RWPE2 (cell line): ENCODE results near the gene KTN1.
A peak's percentile ranks its signal among the peaks of the same experiment; 100 is the strongest.

Experiments
- ATAC-seq: fragments of 200-7000 bp; cut with Tn5 transposase; 3 replicates; pipeline ENCODE4 v1.9.1; 2021; ENCODE audit warnings: low read depth
- DNase-seq: peaks from one replicate; pipeline ENCODE4 v3.0.0-alpha.2; 2020; ENCODE audit warnings: low spot score
- H3K27ac ChIP-seq: fragments of 450-650 bp; 2 replicates; pipeline ENCODE4 v1.5.1; 2017; ENCODE audit warnings: mild to moderate bottlenecking; ENCODE audit not compliant: poor library complexity, severe bottlenecking
- H3K27me3 ChIP-seq: fragments of 250-450 bp; sonication (Bioruptor Pico); 2 replicates; pipeline ENCODE4 v1.5.1; 2021; ENCODE audit warnings: mild to moderate bottlenecking, moderate library complexity; ENCODE audit not compliant: insufficient read depth, poor library complexity, severe bottlenecking
- H3K36me3 ChIP-seq: fragments of 250-450 bp; sonication (Bioruptor Pico); 2 replicates; pipeline ENCODE4 v1.5.1; 2020; ENCODE audit warnings: low read depth, mild to moderate bottlenecking, moderate library complexity
- H3K4me1 ChIP-seq: fragments of 250-450 bp; sonication (Bioruptor Pico); 2 replicates; pipeline ENCODE4 v1.5.1; 2021; ENCODE audit warnings: mild to moderate bottlenecking, moderate library complexity; ENCODE audit not compliant: insufficient read depth, poor library complexity, severe bottlenecking
- H3K4me3 ChIP-seq: fragments of 250-450 bp; sonication (Bioruptor Pico); 2 replicates; pipeline ENCODE4 v1.5.1; 2021; ENCODE audit warnings: mild to moderate bottlenecking, moderate library complexity; ENCODE audit not compliant: severe bottlenecking
- H3K9me3 ChIP-seq: fragments of 250-450 bp; sonication (Bioruptor Pico); 2 replicates; pipeline ENCODE4 v1.5.1; 2021; ENCODE audit warnings: mild to moderate bottlenecking, moderate library complexity; ENCODE audit not compliant: severe bottlenecking
- CTCF ChIP-seq: fragments of 450-650 bp; IDR thresholded peaks from one replicate; pipeline ENCODE4 v1.5.1; 2017; ENCODE audit warnings: mild to moderate bottlenecking, moderate library complexity; ENCODE audit not compliant: poor library complexity, severe bottlenecking

KTN1 gene

GRCh38 chr14:55609681-55610080 lies 29.7 kb downstream of the KTN1 start:
- no peak for TF ChIP-seq CTCF
- ATAC-seq (peak; percentile 53), DNase-seq (no peak)
- Histone ChIP-seq H3K4me3 (no peak overlapping the region), H3K27me3 (no peaks in the 10 kb centered on the region), H3K9me3 (no peaks in the 10 kb centered on the region), H3K4me1 (peaks cover 44% of the 10 kb centered on the region), H3K27ac (peak overlapping the region; percentile 30), H3K36me3 (peaks cover 50% of the 10 kb centered on the region)

DNA sequence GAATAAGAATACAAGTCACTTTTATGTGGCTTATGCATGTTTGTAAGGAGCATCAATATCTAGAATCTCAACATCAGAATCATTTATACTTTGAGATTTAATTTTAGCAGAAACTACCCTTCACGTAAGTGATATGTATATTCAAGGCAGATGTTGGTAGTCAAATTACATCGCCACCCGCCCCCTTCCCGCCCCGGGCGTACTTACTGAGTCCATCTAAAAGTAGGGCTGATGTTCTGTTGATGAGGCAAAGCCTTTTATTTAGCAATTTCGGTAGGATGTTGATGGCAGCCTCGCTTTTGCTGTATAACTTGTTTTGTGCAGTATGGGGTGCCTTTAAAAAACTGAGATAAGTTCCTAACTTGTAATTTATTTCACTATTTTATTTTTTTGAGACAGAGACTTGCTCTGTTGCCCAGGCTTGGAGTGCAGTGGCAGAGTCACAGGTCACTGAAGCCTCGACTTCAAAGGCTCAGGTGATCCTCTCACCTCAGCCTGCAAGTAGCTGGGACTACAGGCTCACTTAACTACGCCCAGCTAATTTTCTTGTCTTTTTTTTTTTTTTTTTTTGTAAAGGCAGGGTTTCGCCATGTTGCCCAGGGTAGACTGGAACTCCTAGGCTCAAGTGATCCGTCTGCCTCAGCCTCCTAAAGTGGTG lies 30.8 kb downstream of the KTN1 start:
- TF ChIP-seq CTCF = no peak
- Histone ChIP-seq H3K36me3 (peaks cover 49% of the 10 kb centered on the region), H3K27me3 (no peaks in the 10 kb centered on the region), H3K9me3 (no peaks in the 10 kb centered on the region), H3K4me3 (no peak overlapping the region), H3K4me1 (peaks cover 32% of the 10 kb centered on the region), H3K27ac (no peak overlapping the region)
- ATAC-seq = no peak
- no peak for DNase-seq

- ATAC-seq = no peak
- Histone ChIP-seq H3K4me1 (peaks cover 22% of the 10 kb centered on the region), H3K4me3 (no peak overlapping the region)
Measured at GRCh38 chr14:55611859-55612258, 31.9 kb downstream of the KTN1 start.

DNA sequence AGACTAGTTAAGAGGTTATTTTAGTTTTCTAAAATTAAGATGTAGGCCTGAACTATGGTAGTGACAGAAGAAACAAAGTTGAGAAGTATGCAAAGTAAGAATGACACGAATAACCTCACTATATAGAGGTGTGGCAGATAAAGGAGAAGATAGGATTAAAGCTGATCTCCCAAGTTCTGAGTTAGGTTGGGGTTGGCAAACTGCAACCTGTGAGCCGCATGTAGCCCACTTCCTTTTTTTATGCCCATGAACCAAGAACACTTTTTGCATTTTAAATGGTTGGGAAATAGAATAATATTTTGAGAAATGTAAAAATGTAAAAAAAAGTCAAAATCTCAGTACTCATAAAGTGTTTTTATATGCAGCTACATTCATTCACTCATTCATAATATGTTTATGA lies 34.3 kb downstream of the KTN1 start:
- Histone ChIP-seq H3K27ac (no peak overlapping the region), H3K36me3 (peaks cover 74% of the 10 kb centered on the region), H3K4me3 (no peak overlapping the region), H3K9me3 (no peaks in the 10 kb centered on the region), H3K4me1 (peaks cover 8% of the 10 kb centered on the region), H3K27me3 (no peaks in the 10 kb centered on the region)
- ATAC-seq (no peak), DNase-seq (no peak)
- TF ChIP-seq CTCF = no peak

More at GRCh38 chr14:55611859-55612258, 31.9 kb downstream of the KTN1 start:
- TF ChIP-seq CTCF = no peak
- H3K27ac ChIP-seq = no peak overlapping the region
- DNase-seq = no peak
- H3K9me3 ChIP-seq = no peaks in the 10 kb centered on the region
- H3K27me3 ChIP-seq = no peaks in the 10 kb centered on the region
- peaks cover 52% of the 10 kb centered on the region for H3K36me3 ChIP-seq

DNA sequence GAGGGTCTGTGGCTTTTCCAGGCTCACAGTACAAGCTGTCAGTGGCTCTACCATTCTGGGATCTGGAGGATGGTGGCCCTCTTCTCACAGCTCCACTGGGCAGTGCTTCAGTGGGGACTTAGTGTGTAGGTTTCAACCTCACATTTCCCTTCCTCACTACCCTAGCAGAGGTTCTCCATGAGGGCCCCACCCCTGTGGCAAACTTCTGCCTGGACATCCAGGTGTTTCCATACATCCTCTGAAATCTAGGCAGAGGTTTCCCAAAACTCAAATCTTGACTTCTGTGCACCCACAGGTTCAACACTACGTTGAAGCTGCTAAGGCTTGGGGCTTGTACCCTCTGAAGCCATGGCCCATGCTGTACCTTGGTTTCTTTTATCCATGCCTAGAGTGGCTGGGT lies 40.3 kb downstream of the KTN1 start:
- TF ChIP-seq CTCF = no peak
- H3K4me1 ChIP-seq = no peaks in the 10 kb centered on the region
- H3K4me3 ChIP-seq = no peak overlapping the region
- H3K27ac ChIP-seq = no peak overlapping the region
- H3K27me3 ChIP-seq = no peaks in the 10 kb centered on the region
- ATAC-seq (no peak), DNase-seq (no peak)
- no peaks in the 10 kb centered on the region for H3K9me3 ChIP-seq
- peaks cover 87% of the 10 kb centered on the region for H3K36me3 ChIP-seq
